ENCODE results near the gene CTU2. TPM values are rescaled to one million over a fixed set of nuclear protein-coding genes. Genes with fewer than 3 reads are reported as not detected.

Gene CTU2
- total RNA-seq, 1 experiment from 2014 or later = 39.4 TPM

DNA sequence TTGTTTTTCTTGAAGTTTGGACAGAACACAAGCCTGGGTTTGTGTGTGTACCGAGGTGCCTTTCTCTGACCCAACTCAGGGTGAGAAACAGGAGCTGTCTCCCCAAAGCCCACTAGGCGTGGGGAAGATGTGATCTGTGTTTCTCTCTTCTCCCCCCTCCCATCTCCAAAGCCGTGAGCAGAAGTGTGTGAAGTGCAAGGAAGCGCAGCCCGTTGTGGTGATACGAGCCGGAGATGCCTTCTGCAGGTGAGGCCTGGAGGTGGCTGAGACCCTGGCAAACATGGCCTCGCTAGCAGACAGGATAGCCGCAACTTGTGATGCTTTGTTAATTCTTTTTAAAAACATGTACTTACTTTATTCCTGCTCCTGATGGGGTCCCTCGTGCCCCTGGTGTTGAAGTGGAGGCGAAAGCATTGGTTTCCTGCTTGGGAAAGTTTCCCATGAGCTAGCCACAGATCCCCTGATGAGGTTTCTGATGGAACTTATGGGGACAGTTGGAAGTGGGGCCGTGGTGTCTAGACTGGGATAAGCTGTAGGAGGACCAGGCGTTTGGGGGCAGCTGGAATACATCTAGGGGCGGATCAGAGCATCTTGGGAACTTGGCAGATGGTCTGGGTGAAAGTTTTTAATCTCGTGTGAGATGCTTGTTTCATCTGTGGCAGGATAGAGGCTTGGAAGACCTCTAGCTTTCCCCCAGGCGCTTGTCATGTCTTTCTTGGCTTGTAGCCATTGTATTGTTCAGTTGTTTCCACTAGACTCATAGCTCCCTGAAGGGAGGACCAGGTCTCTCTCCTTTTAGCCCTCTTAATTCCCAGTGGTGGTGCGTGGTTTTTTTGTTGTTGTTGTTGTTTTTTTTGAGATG, 893 bp downstream of the CTU2 start:
- Histone ChIP-seq H3K36me3 (ENCODE audit: low read depth, low read length) (no peaks in the 10 kb centered on the region), H3K4me1 (ENCODE audit: insufficient read depth, low read length) (0 out of 2 replicates have a peak, but pooled peaks cover 4% of the 10 kb centered on the region), H3K27me3 (ENCODE audit: low read length) (no peaks in the 10 kb centered on the region), H3K4me3 (ENCODE audit: low read length) (peak overlapping the region; percentile 97), H3K9ac (ENCODE audit: low read length) (peak overlapping the region; percentile 95), H3K27ac (ENCODE audit: low read length) (peak overlapping the region; percentile 32; the same call in 1 of the 2 replicates), H3K79me2 (ENCODE audit: low read length) (peaks cover 58% of the 10 kb centered on the region), H4K20me1 (ENCODE audit: low read length) (no peaks in the 10 kb centered on the region), H3K9me2 (replicated peaks; ENCODE audit: low read length) (no peaks in the 10 kb centered on the region), H3F3A (ENCODE audit: low read length, unreplicated experiment) (no peaks in the 10 kb centered on the region), H3K4me2 (ENCODE audit: low read length) (peak overlapping the region; percentile 97), H3K9me3 (ENCODE audit: low read length) (no peaks in the 10 kb centered on the region), H2AFZ (ENCODE audit: low read length) (peak overlapping the region; percentile 74; the same call in 1 of the 2 replicates)
- ChIA-PET CTCF (interaction anchor here (0.6 kb wide), 1 partner anchor 29 kb away, joined by 3 read pairs; no protein-coding TSS in a partner anchor), POLR2A (ENCODE audit: unreplicated experiment) (no interaction called here)
- BruUV-seq (replicated peaks) = TSS peak; percentile 53
- no peak for ATAC-seq
- DNase-seq = no peak
- TF ChIP-seq EZH2phosphoT487 (IDR thresholded peaks at IDR 0.05; ENCODE audit: borderline replicate concordance, low read length) (no peak), EZH2 (IDR thresholded peaks at IDR 0.05; ENCODE audit: low read length, unreplicated experiment) (no peak)
- TF ChIP-seq, protein P1, sequence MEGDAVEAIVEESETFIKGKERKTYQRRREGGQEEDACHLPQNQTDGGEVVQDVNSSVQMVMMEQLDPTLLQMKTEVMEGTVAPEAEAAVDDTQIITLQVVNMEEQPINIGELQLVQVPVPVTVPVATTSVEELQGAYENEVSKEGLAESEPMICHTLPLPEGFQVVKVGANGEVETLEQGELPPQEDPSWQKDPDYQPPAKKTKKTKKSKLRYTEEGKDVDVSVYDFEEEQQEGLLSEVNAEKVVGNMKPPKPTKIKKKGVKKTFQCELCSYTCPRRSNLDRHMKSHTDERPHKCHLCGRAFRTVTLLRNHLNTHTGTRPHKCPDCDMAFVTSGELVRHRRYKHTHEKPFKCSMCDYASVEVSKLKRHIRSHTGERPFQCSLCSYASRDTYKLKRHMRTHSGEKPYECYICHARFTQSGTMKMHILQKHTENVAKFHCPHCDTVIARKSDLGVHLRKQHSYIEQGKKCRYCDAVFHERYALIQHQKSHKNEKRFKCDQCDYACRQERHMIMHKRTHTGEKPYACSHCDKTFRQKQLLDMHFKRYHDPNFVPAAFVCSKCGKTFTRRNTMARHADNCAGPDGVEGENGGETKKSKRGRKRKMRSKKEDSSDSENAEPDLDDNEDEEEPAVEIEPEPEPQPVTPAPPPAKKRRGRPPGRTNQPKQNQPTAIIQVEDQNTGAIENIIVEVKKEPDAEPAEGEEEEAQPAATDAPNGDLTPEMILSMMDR (conservative IDR thresholded peaks at IDR 0.05; ENCODE audit: low read depth, low read length) = no peak
- intact Hi-C loops (cut with micrococcal nuclease) = no loop called here

DNA sequence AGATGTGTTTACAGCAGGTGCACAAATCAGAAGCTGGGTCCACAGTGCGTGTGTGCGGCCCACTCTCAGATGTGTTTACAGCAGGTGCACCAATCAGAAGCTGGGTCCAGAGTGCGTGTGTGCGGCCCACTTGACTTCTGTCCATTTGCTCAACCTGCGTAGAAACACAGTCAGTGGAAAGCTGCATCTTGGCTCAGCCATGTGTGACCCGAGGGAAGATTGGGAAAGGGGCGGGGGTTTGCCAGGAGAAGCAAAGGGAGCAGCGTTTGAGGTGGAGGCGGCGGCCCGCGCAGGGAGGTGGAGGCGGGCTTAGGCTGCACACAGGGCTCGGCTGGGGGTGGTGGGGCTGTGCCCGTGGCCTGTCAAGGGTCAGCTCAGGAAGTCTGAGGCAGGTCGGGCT, 4.3 kb downstream of the CTU2 start:
- Histone ChIP-seq H3K36me3 (ENCODE audit: low read depth, low read length) (no peaks in the 10 kb centered on the region; the same call in 1 of the 2 replicates), H3K27me3 (ENCODE audit: low read length) (no peaks in the 10 kb centered on the region), H3K9me2 (replicated peaks; ENCODE audit: low read length) (no peaks in the 10 kb centered on the region), H3K79me2 (ENCODE audit: low read length) (peaks cover 49% of the 10 kb centered on the region), H3F3A (ENCODE audit: low read length, unreplicated experiment) (no peaks in the 10 kb centered on the region), H3K4me1 (ENCODE audit: insufficient read depth, low read length) (no peaks in the 10 kb centered on the region), H3K9ac (ENCODE audit: low read length) (no peak overlapping the region), H3K4me3 (ENCODE audit: low read length) (no peak overlapping the region), H4K20me1 (ENCODE audit: low read length) (no peaks in the 10 kb centered on the region), H2AFZ (ENCODE audit: low read length) (no peak overlapping the region), H3K27ac (ENCODE audit: low read length) (no peak overlapping the region), H3K9me3 (ENCODE audit: low read length) (no peaks in the 10 kb centered on the region), H3K4me2 (ENCODE audit: low read length) (no peak overlapping the region)
- ATAC-seq (no peak), DNase-seq (no peak)
- TF ChIP-seq, protein P1 (conservative IDR thresholded peaks at IDR 0.05; ENCODE audit: low read depth, low read length) = no peak
- TF ChIP-seq EZH2phosphoT487 (IDR thresholded peaks at IDR 0.05; ENCODE audit: borderline replicate concordance, low read length) = no peak
- no peak for TF ChIP-seq EZH2 (IDR thresholded peaks at IDR 0.05; ENCODE audit: low read length, unreplicated experiment)
- CTCF ChIA-PET = no interaction called here
- intact Hi-C loops (cut with micrococcal nuclease) = no loop called here
- POLR2A ChIA-PET (ENCODE audit: unreplicated experiment) = no interaction called here
- BruUV-seq (replicated peaks) = no TSS peak
